Activated CD4-positive, alpha-beta memory T cell treated with anti-CD3 and anti-CD28 coated beads, Interleukin-2, amount 10 ng/mL, durations not matched to agents 7 days and 5 days (primary cell): ENCODE results near the gene DAPK1. TPM values are rescaled to one million over a fixed set of nuclear protein-coding genes. Genes with fewer than 3 reads are reported as not detected.

Experiments used
- CTCF ChIA-PET: fragments of 350-600 bp; sonication (Branson Sonifier 250); formaldehyde crosslinking; loops from one replicate; lab custom pipeline; 2021; ENCODE audit warnings: antibody characterized with exemption, inconsistent platforms; lab: Charles Lee
- POLR2A ChIA-PET: fragments of 350-600 bp; sonication (Branson Sonifier 250); formaldehyde crosslinking; loops from one replicate; lab custom pipeline; 2021; ENCODE audit warnings: antibody characterized with exemption; lab: Charles Lee
- DNase-seq: peaks from one replicate; pipeline ENCODE4 v3.0.0-alpha.2; 2020
- H3K27ac Mint-ChIP-seq: one replicate; pipeline ENCODE4 v1.8.0; 2021; ENCODE audit warnings: mild to moderate bottlenecking, mixed read lengths
- H3K27me3 Mint-ChIP-seq: one replicate; pipeline ENCODE4 v1.8.0; 2021; ENCODE audit warnings: mixed read lengths
- H3K36me3 Mint-ChIP-seq: one replicate; pipeline ENCODE4 v1.8.0; 2021; ENCODE audit warnings: low read depth, mixed read lengths
- H3K4me1 Mint-ChIP-seq: one replicate; pipeline ENCODE4 v1.8.0; 2021; ENCODE audit warnings: mixed read lengths
- H3K4me3 Mint-ChIP-seq: one replicate; pipeline ENCODE4 v1.8.0; 2021; ENCODE audit warnings: mild to moderate bottlenecking, mixed read lengths
- H3K9me3 Mint-ChIP-seq: one replicate; pipeline ENCODE4 v1.8.0; 2021; ENCODE audit warnings: mixed read lengths
- total RNA-seq, 2 experiments: library from RNA; stranded (reverse); gene quantifications; one replicate each; pipeline ENCODE4 v1.2.3, GENCODE V29; 2021

DAPK1 gene
- total RNA-seq, 2 experiments from 2014 or later, result 0.50 to 0.86 TPM

DNA sequence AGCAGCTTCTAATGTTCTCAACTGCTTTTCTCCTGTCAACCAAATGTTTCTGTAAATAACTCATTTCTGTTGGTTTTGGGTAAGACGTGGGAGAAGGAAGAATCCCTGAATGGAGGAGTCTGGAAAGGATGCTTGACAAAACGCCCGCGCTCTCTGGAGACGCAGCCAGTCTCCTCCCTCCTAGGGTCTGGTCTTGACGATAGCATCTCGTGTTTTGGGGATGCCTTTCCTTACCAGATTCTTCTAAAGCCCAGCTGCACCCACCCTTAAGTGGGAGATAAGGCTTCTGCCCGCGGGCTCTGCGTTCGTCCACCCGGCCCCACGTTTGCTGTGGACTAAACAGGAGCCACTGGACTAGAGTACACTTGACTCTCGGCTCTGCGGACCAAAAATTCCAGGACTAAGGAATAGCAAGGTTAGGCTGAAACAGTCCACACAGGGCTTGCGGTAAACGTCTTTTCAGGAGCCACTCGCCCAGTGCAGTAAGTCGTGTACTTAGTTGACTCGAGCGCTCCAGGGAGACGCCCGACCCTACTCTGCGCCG, 227.8 kb downstream of the DAPK1 start:
- CTCF ChIA-PET, result interaction anchor here (0.7 kb wide), 1 partner anchor 16 kb away, joined by 4 read pairs; no protein-coding TSS in a partner anchor
- POLR2A ChIA-PET, result interaction anchor here (0.9 kb wide), 1 partner anchor 16 kb away, joined by 3 read pairs; no protein-coding TSS in a partner anchor

DNA sequence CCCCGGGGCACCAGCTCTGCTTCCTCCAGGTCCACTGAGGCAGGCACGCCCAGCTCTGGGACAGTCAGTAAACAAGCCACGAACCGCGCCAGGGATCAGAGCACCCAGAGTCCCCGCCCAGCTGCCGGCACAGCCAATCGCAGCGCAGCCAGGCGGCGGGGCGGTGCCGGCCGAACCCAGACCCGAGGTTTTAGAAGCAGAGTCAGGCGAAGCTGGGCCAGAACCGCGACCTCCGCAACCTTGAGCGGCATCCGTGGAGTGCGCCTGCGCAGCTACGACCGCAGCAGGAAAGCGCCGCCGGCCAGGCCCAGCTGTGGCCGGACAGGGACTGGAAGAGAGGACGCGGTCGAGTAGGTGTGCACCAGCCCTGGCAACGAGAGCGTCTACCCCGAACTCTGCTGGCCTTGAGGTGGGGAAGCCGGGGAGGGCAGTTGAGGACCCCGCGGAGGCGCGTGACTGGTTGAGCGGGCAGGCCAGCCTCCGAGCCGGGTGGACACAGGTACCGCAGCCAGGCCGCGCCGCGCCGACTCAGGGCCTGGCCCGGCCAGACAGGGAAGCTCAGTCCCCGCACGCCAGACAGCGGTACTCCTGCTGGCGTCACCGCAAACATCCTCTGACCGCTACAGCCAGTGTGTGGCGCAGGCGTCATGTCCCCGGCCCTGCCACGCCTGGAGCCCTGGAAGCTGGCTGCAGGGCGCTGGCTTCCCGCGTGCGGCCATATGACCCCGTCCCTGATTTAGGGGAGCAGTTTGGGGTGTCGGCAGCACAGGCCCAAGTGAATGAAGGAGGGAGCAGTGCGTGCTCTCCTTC, 228.4 kb downstream of the DAPK1 start, which contains the start of gene CTSL:
Gene CTSL, plus strand, starts transcription at position 220 of the 810 bp plus-strand sequence. CDS start 1,485 bp downstream, outside the sequence.
- peaks cover 18% of the 10 kb centered on the region for H3K27me3 Mint-ChIP-seq
- DNase-seq, result peak; percentile 64
- POLR2A ChIA-PET, result interaction anchor here (0.9 kb wide), 1 partner anchor 17 kb away, joined by 3 read pairs; no protein-coding TSS in a partner anchor
- H3K4me1 Mint-ChIP-seq, result peaks cover 20% of the 10 kb centered on the region
- CTCF ChIA-PET, result interaction anchor here (0.7 kb wide), 1 partner anchor 17 kb away, joined by 4 read pairs; no protein-coding TSS in a partner anchor
- H3K9me3 Mint-ChIP-seq, result no peaks in the 10 kb centered on the region
- peak within 1 kb of the TSS; percentile 81 for H3K4me3 Mint-ChIP-seq
- H3K27ac Mint-ChIP-seq, result no peak within 1 kb of the TSS
- H3K36me3 Mint-ChIP-seq, result peaks cover 6% of the 10 kb centered on the region

More for the DNA sequence above, 227.8 kb downstream of the DAPK1 start:
- Mint-ChIP-seq H3K9me3 (no peaks in the 10 kb centered on the region), H3K4me1 (peaks cover 20% of the 10 kb centered on the region), H3K27ac (no peak overlapping the region), H3K4me3 (peak overlapping the region; percentile 81), H3K27me3 (peaks cover 24% of the 10 kb centered on the region), H3K36me3 (peaks cover 3% of the 10 kb centered on the region)
- no peak for DNase-seq

DNA sequence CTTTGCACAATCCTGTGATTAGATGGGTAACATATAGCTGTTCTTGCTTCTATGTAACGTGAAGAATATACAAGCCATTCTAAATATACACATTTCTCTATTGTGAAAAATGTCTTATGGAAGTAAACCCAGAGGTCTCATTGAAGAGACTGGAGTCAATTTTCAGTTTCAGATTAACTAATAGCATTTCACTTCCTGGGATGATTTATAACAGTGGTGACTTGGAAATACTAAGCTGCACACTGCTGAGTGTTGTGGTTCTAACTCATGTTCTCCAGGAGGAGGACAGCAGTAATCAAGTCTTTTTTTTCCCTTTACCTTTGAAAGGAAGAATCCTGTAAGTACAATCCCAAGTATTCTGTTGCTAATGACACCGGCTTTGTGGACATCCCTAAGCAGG, 231.6 kb downstream of the DAPK1 start:
- no peak for DNase-seq
- peaks cover 18% of the 10 kb centered on the region for H3K27me3 Mint-ChIP-seq
- H3K4me1 Mint-ChIP-seq, result peaks cover 20% of the 10 kb centered on the region
- POLR2A ChIA-PET, result no interaction called here
- H3K4me3 Mint-ChIP-seq, result no peak overlapping the region
- H3K9me3 Mint-ChIP-seq, result no peaks in the 10 kb centered on the region
- H3K27ac Mint-ChIP-seq, result no peak overlapping the region
- H3K36me3 Mint-ChIP-seq, result peaks cover 6% of the 10 kb centered on the region
- CTCF ChIA-PET, result no interaction called here

DNA sequence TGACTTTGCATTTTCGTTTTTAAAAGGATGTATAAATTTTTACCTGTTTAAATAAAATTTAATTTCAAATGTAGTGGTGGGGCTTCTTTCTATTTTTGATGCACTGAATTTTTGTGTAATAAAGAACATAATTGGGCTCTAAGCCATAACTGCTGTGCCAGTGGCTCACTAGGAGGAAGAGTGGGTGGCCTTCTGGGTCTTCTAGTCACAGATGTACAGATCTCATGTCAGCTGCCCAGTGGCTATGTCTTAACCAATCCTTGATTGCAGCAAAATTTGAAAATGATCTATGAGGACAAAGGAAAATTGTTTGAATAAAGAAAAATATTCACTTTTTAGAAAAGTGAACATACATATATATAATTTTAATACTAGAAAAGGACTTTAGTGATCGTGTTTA, 233.7 kb downstream of the DAPK1 start:
- Mint-ChIP-seq H3K27ac (no peak overlapping the region), H3K4me1 (peaks cover 11% of the 10 kb centered on the region), H3K36me3 (peaks cover 2% of the 10 kb centered on the region), H3K4me3 (no peak overlapping the region), H3K27me3 (peaks cover 13% of the 10 kb centered on the region), H3K9me3 (no peaks in the 10 kb centered on the region)
- ChIA-PET CTCF (no interaction called here), POLR2A (no interaction called here)
- no peak for DNase-seq

- Mint-ChIP-seq H3K9me3 (no peaks in the 10 kb centered on the region), H3K4me1 (peaks cover 8% of the 10 kb centered on the region), H3K36me3 (peaks cover 2% of the 10 kb centered on the region), H3K27me3 (peaks cover 18% of the 10 kb centered on the region), H3K4me3 (no peak overlapping the region), H3K27ac (no peak overlapping the region)
- CTCF ChIA-PET, result no interaction called here
- POLR2A ChIA-PET, result no interaction called here
- DNase-seq, result no peak
Measured at GRCh38 chr9:87732344-87732743, 234.7 kb downstream of the DAPK1 start.

- H3K27me3 Mint-ChIP-seq, result peaks cover 19% of the 10 kb centered on the region
- no peak overlapping the region for H3K4me3 Mint-ChIP-seq
- H3K9me3 Mint-ChIP-seq, result no peaks in the 10 kb centered on the region
- ChIA-PET CTCF (no interaction called here), POLR2A (no interaction called here)
- no peak overlapping the region for H3K27ac Mint-ChIP-seq
- DNase-seq, result no peak
- peaks cover 7% of the 10 kb centered on the region for H3K4me1 Mint-ChIP-seq
- peaks cover 2% of the 10 kb centered on the region for H3K36me3 Mint-ChIP-seq
Measured at GRCh38 chr9:87732756-87733155, 235.1 kb downstream of the DAPK1 start.

GRCh38 chr9:87733273-87734052, 235.8 kb downstream of the DAPK1 start:
- Mint-ChIP-seq H3K27ac (no peak overlapping the region), H3K36me3 (peaks cover 2% of the 10 kb centered on the region), H3K9me3 (no peaks in the 10 kb centered on the region), H3K27me3 (peaks cover 21% of the 10 kb centered on the region), H3K4me1 (peaks cover 4% of the 10 kb centered on the region), H3K4me3 (no peak overlapping the region)
- DNase-seq, result no peak
- CTCF ChIA-PET, result no interaction called here
- POLR2A ChIA-PET, result interaction anchor here (1.2 kb wide), 1 partner anchor 20 kb away, joined by 3 read pairs; no protein-coding TSS in a partner anchor

- peaks cover 22% of the 10 kb centered on the region for H3K27me3 Mint-ChIP-seq
- no peak overlapping the region for H3K27ac Mint-ChIP-seq
- ChIA-PET CTCF (no interaction called here), POLR2A (interaction anchor here (1.2 kb wide), 1 partner anchor 20 kb away, joined by 3 read pairs; no protein-coding TSS in a partner anchor)
- no peaks in the 10 kb centered on the region for H3K9me3 Mint-ChIP-seq
- peaks cover under 1% of the 10 kb centered on the region for H3K4me1 Mint-ChIP-seq
- peaks cover 2% of the 10 kb centered on the region for H3K36me3 Mint-ChIP-seq
- no peak overlapping the region for H3K4me3 Mint-ChIP-seq
- DNase-seq, result no peak
Measured at GRCh38 chr9:87734106-87734505, 236.4 kb downstream of the DAPK1 start.

- Mint-ChIP-seq H3K4me1 (peaks cover 5% of the 10 kb centered on the region), H3K36me3 (no peaks in the 10 kb centered on the region), H3K4me3 (no peak overlapping the region), H3K27me3 (peaks cover 37% of the 10 kb centered on the region), H3K9me3 (peaks cover 6% of the 10 kb centered on the region), H3K27ac (no peak overlapping the region)
- POLR2A ChIA-PET, result no interaction called here
- CTCF ChIA-PET, result no interaction called here
- no peak for DNase-seq
Measured at GRCh38 chr9:87739546-87739945, 241.9 kb downstream of the DAPK1 start.

- Mint-ChIP-seq H3K4me1 (peaks cover 5% of the 10 kb centered on the region), H3K9me3 (peaks cover 6% of the 10 kb centered on the region), H3K4me3 (no peak overlapping the region), H3K27me3 (peaks cover 36% of the 10 kb centered on the region), H3K27ac (no peak overlapping the region), H3K36me3 (no peaks in the 10 kb centered on the region)
- no peak for DNase-seq
- CTCF ChIA-PET, result no interaction called here
- POLR2A ChIA-PET, result no interaction called here
Measured at GRCh38 chr9:87740209-87740608, 242.5 kb downstream of the DAPK1 start.

DNA sequence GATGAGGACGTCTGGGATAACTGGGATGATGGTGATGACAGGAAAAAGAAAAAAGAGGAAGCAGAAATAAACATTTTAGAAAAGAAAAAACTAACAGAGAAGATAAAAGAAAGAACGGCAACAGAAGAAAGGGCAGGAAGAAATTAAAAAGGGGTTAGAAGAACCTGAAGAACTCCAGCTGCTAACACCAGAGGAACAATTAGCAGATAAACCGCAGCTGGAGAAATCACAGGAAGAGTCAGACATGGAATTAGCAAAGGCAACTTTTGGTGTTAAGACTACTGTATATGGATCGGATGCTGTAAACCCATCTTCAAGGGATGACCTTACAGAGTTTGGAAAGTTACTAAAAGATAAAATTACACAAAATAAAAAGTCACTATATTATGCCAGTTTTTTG, 243.7 kb downstream of the DAPK1 start:
- H3K9me3 Mint-ChIP-seq, result peaks cover 6% of the 10 kb centered on the region
- ChIA-PET POLR2A (no interaction called here), CTCF (no interaction called here)
- no peak overlapping the region for H3K4me3 Mint-ChIP-seq
- no peak for DNase-seq
- H3K27me3 Mint-ChIP-seq, result peaks cover 33% of the 10 kb centered on the region
- H3K4me1 Mint-ChIP-seq, result peaks cover 5% of the 10 kb centered on the region
- no peaks in the 10 kb centered on the region for H3K36me3 Mint-ChIP-seq
- no peak overlapping the region for H3K27ac Mint-ChIP-seq

DNA sequence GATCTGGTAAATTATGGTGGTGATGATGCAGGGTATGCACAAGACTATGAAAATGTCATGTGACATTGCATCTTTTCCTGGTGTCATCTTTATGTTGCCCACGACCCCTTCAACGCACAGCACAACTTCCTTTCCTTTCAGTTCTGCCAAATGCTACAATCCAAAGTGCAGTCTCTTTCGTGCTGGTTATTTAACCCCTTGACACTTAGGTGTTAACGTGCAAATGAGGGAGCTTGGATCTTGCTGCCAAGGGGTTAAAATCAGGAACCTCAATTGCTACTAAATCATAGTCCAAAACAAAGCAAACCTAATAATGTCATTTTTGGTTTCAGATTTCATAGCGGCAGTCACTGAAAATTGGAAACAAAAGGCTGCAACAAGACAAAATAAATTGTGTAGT, 244.2 kb downstream of the DAPK1 start:
- H3K27ac Mint-ChIP-seq, result no peak overlapping the region
- ChIA-PET POLR2A (no interaction called here), CTCF (no interaction called here)
- no peaks in the 10 kb centered on the region for H3K36me3 Mint-ChIP-seq
- peaks cover 29% of the 10 kb centered on the region for H3K27me3 Mint-ChIP-seq
- H3K4me1 Mint-ChIP-seq, result peaks cover 5% of the 10 kb centered on the region
- no peak overlapping the region for H3K4me3 Mint-ChIP-seq
- H3K9me3 Mint-ChIP-seq, result peaks cover 6% of the 10 kb centered on the region
- no peak for DNase-seq
